DMS 273 treated with DMSO at 0.1 percent for 48 hours (cell line): ENCODE measurements around the gene PDYN.
"Not testable (repeated sequence)": the region's sequence is repeated elsewhere in the genome, so short reads cannot be mapped to it uniquely, and the experiment has no call there.

ENCODE experiments used
- DNase-seq: peaks from one replicate; lab custom pipeline; 2025; lab: John Stamatoyannopoulos, UW

The PDYN gene

DNA sequence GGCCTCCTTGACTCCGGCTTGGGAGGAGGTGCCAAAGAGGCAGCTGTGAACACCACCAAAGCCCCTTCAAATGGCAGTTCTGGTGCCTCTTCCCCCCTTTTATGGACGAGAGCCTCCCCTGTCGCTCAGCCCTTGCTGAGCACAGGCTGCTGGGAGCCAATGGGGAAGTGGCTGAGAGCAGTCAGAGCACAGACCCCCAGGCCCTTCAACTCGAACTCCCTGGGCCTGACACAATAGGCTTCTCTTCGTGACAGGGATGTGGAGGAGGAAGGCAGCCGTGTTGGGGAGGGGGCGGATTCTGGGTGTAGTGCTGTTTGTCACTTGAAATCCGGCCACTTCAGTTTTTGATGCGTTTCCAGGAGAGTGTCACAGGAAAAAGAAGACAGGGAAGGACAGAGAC lies at the start of gene PDYN:
Gene PDYN, minus strand, starts transcription at position 73 of the 400 bp plus-strand sequence. CDS start 10,974 bp downstream, outside the sequence.
- DNase-seq = no peak

DNA sequence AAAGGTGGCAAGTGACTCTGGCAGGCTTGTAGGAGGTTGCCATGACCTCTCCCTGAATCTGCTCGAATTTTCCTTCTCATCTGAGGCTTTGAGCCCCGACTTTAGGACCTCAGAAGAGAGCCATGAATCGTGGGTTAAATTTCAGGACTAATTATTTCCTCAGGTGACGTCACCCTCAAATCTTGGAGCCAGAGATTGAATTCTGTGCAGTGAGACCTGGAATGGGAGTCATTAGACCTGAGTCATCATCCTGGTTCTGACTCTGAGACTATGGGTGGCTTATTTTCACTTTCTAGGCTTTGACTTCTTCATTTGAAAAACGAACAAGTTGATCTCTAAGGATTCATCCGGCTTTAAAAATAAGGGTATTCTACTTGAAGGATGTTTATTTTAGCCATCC lies 48.5 kb upstream of the PDYN start:
- no peak for DNase-seq

DNA sequence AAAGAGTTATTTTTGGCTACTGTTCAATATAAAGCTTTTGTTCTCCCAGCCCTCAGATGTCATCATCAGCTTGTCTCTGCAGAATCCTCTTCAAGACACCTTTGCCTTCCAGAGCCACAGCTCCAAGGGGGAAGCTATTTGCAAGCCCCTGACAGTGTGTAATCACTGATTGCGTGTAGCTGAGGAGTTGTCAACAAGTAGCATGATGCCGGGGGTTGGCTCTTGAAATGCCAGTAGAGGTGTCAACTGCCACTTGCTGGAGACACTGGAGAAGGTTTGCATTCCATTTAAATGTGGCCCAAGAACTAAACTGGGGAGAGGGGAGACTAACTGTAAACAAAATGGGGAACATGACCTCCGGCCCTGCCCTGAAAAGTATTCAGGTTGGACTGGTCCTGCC lies 44.3 kb upstream of the PDYN start:
- no peak for DNase-seq

- no peak for DNase-seq
Observed at GRCh38 chr20:2037296-2037914, 43.5 kb upstream of the PDYN start.

DNA sequence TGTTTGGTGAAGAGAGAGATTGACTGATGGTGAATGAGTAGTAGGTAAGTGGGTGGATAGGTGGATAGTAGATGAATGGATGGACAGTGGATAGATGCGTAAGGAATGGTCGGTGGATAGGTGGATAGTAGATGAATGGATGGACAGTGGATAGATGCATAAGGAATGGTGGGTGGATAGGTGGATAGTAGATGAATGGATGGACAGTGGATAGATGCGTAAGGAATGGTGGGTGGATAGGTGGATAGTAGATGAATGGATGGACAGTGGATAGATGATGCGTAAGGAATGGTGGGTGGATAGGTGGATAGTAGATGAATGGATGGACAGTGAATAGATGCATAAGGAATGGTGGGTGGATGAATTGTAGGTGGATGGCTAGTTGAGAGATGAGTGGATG lies 42.5 kb upstream of the PDYN start:
- not testable (repeated sequence) for DNase-seq

DNA sequence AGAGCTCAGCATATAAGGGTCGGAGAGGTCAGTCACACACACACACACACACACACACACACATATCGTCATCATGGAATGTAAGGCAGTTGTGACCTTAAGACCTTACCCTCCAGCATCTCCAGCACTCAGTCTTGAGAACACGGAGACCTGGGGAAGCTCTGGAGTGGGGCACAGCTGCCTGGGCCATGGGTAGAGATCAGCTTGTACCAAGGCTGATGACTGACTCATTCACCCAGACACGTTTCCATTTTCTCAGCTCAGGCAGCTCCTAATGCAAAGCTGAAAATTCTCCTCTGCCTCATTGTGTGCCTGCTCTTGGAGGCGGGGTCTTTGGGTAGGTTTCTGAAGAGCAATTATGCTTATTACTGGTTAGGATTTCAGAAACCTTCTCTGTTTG lies 38.3 kb upstream of the PDYN start:
- no peak for DNase-seq

- DNase-seq = no peak
Observed at GRCh38 chr20:2026514-2026913, 32.7 kb upstream of the PDYN start.

GRCh38 chr20:2026004-2026403 lies 32.1 kb upstream of the PDYN start:
- no peak for DNase-seq

GRCh38 chr20:2023151-2023550 lies 29.3 kb upstream of the PDYN start:
- DNase-seq = no peak

GRCh38 chr20:2022163-2022562 lies 28.3 kb upstream of the PDYN start:
- no peak for DNase-seq

DNA sequence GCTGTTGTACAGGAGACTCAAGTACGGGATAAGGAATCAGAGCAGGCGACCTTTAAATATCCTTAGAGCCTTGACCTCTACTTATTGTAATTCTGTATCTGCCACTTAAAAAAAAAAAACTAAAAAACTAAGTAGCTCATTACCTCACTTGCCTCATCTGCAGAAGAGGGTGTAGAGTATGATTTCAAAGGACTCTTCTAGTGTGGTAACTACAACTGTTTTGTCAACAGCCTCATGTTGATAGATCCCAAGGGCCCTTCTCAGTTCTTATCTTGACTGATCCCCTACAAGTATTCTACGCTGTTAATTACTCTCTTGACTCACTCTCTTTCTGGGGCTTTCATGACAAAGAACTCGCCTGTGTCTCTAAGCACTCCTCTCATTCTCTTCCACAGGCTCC lies 16.7 kb upstream of the PDYN start:
- no peak for DNase-seq

GRCh38 chr20:2006452-2007361 lies 12.8 kb upstream of the PDYN start:
- DNase-seq = no peak

GRCh38 chr20:2005831-2006426 lies 12.1 kb upstream of the PDYN start:
- DNase-seq = no peak

GRCh38 chr20:2005359-2005758 lies 11.5 kb upstream of the PDYN start:
- DNase-seq = no peak

DNA sequence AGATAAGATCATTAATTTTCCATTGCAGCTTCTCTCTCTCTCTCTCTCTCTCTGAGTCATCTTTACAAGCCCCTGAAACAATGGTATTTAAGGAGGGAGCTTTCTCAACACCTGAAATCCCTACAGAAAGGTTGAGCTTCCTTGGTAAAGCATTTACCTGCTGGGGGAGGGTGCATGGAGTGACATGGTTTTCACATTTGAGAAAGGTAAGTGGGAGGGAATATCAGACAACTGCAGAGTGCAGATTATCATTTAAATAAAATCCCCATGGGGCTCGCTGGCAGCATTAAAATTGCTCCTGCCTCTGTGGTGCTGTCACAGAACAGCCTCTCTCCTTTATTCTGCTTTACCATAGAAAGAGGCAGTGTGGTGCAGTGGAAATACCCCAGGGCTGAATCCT lies 10.3 kb upstream of the PDYN start:
- no peak for DNase-seq

GRCh38 chr20:2002365-2002764 lies 8.5 kb upstream of the PDYN start:
- DNase-seq = no peak

GRCh38 chr20:2001119-2001518 lies 7.3 kb upstream of the PDYN start:
- DNase-seq = no peak

- DNase-seq = no peak
Observed at GRCh38 chr20:2000285-2000684, 6.4 kb upstream of the PDYN start.

DNA sequence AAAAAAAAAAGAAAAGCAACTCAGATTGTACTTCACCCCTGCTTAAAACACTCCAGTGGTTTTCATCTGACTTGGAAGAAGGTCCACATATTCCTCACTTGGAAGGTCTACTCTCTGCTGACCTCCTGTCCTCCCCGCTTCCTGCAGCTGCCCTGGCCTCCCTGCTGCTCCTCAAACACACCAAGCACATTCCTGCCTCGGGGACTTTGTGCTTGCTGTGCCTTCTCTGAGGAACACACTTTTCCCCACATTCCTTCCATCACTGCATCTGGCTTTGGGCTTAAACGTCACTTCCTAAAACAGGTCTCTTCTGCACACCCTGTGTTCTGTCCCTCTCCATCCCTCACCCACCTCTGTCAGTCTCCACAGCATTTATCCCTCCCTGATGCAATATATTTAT lies 4.9 kb upstream of the PDYN start:
- DNase-seq = no peak

GRCh38 chr20:1998193-1998520 lies 4.3 kb upstream of the PDYN start:
- DNase-seq = no peak

GRCh38 chr20:1997483-1998192 lies 3.8 kb upstream of the PDYN start:
- no peak for DNase-seq

DNA sequence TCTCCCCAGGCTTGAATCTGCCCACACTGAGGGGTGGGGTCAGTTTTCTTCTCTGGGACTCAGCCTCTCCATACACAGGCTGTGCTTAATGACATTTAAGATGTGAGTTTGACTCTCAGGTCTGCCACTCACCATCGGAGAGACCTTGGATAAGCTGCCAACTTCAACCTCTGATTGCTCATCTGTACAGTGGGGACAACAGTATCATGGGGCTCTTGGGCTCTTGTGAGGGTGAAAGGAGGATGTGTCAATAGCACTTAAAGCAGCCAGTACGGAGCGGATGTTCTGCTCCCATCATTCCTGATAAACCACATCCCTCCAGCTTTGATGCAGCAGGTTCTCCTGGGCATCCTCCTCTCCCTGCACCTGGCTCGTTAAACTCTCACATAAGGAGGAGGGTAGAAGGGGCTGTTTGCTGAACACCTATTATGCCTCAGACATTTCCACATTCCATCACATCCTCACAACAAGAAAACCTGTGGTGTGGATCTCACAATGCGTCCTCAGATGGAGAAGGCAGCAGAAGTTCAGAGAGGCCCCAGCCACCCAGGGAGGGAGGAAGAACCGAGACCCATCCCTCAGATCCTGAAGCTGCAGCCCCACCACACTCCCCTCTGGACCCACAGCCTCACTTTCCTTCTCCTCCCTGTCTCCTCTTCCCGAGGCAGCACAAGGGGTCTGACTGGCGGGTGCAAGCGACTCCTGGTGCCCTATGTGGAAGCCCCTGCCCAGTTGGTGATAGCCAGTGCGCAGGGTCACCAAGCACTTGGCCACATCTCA lies 1.9 kb upstream of the PDYN start:
- DNase-seq = no peak
